Jurkat, Clone E6-1 (cell line): ENCODE results near the gene PRDX1.
"Not testable (repeated sequence)": the region's sequence is repeated elsewhere in the genome, so short reads cannot be mapped to it uniquely, and the experiment has no call there.

ENCODE experiments used
- DNase-seq: peaks from one replicate; pipeline ENCODE4 v3.0.0-alpha.2; 2011; ENCODE audit warnings: low read depth, low spot score
- H3K4me3 ChIP-seq: 2 replicates; pipeline ENCODE4 v1.5.1; 2011; ENCODE audit warnings: mild to moderate bottlenecking, low read length, control low read depth, moderate library complexity

The PRDX1 gene

GRCh38 chr1:45542591-45542990 lies 20.9 kb upstream of the PRDX1 start:
- no peak for DNase-seq
- no peak overlapping the region for H3K4me3 ChIP-seq

- DNase-seq, result no peak
- no peak overlapping the region for H3K4me3 ChIP-seq
Measured at GRCh38 chr1:45541193-45541592, 19.5 kb upstream of the PRDX1 start.

GRCh38 chr1:45536886-45537285 lies 15.2 kb upstream of the PRDX1 start:
- no peak overlapping the region for H3K4me3 ChIP-seq
- DNase-seq, result no peak

- H3K4me3 ChIP-seq, result no peak overlapping the region
- no peak for DNase-seq
Measured at GRCh38 chr1:45535988-45536766, 14.5 kb upstream of the PRDX1 start.

GRCh38 chr1:45531873-45532272 lies 10.2 kb upstream of the PRDX1 start:
- H3K4me3 ChIP-seq, result no peak overlapping the region
- DNase-seq, result no peak

GRCh38 chr1:45530632-45531135 lies 9.0 kb upstream of the PRDX1 start:
- DNase-seq, result no peak

GRCh38 chr1:45526135-45526644 lies 4.5 kb upstream of the PRDX1 start:
- DNase-seq, result no peak
- H3K4me3 ChIP-seq, result no peak overlapping the region

More at GRCh38 chr1:45530632-45531135, 9.0 kb upstream of the PRDX1 start:
- H3K4me3 ChIP-seq, result no peak overlapping the region

GRCh38 chr1:45523975-45524374 lies 2.3 kb upstream of the PRDX1 start:
- not testable (repeated sequence) for DNase-seq, H3K4me3 ChIP-seq

- not testable (repeated sequence) for DNase-seq, H3K4me3 ChIP-seq
Measured at GRCh38 chr1:45523516-45523915, 1.8 kb upstream of the PRDX1 start.

GRCh38 chr1:45522324-45523104 lies 830 bp upstream of the PRDX1 start:
- peak overlapping the region; percentile 67 for H3K4me3 ChIP-seq
- no peak for DNase-seq

GRCh38 chr1:45519774-45520173 lies 1.9 kb downstream of the PRDX1 start:
- not testable (repeated sequence) for DNase-seq, H3K4me3 ChIP-seq

- no peak for DNase-seq
- no peak overlapping the region for H3K4me3 ChIP-seq
Measured at GRCh38 chr1:45518910-45519309, 2.8 kb downstream of the PRDX1 start.

- not testable (repeated sequence) for DNase-seq, H3K4me3 ChIP-seq
Measured at GRCh38 chr1:45518366-45518765, 3.3 kb downstream of the PRDX1 start.

- no peak overlapping the region for H3K4me3 ChIP-seq
- DNase-seq, result no peak
Measured at GRCh38 chr1:45516465-45516864, 5.2 kb downstream of the PRDX1 start.

GRCh38 chr1:45516036-45516435 lies 5.6 kb downstream of the PRDX1 start:
- DNase-seq, result no peak
- H3K4me3 ChIP-seq, result no peak overlapping the region

- H3K4me3 ChIP-seq, DNase-seq: not testable (repeated sequence)
Measured at GRCh38 chr1:45513532-45514260, 8.0 kb downstream of the PRDX1 start.

GRCh38 chr1:45512641-45513054 lies 9.0 kb downstream of the PRDX1 start:
- H3K4me3 ChIP-seq, result no peak overlapping the region
- no peak for DNase-seq

- no peak for DNase-seq
- no peak overlapping the region for H3K4me3 ChIP-seq
Measured at GRCh38 chr1:45510972-45511527, 10.6 kb downstream of the PRDX1 start.
